IMR-90 (cell line): ENCODE measurements around the gene RAB20.

Source experiments
- CEBPB ChIP-seq: IDR thresholded peaks from 2 replicates; pipeline ENCODE4 v1.6.1; 2012; ENCODE audit warnings: low read depth, low read length, improper control_type of control experiment
- CTCF ChIP-seq: conservative IDR thresholded peaks from 2 replicates; pipeline ENCODE4 v1.5.1; 2012; ENCODE audit warnings: mild to moderate bottlenecking, low read depth, low read length, improper control_type of control experiment
- POLR2A ChIP-seq: IDR thresholded peaks from 2 replicates; pipeline ENCODE4 v1.6.1; 2012; ENCODE audit warnings: mild to moderate bottlenecking, low read depth, low read length
- SMC3 ChIP-seq: fragments of 150-350 bp; IDR thresholded peaks from 2 replicates; pipeline ENCODE4 v1.6.1; 2016; ENCODE audit warnings: low read depth, mild to moderate bottlenecking, antibody characterized with exemption, low read length, moderate library complexity

GRCh38 chr13:110610955-110611595 is 49.6 kb upstream of the RAB20 start:
- TF ChIP-seq CTCF (no peak), SMC3 (no peak), POLR2A (no peak), CEBPB (no peak)
